CD1c-positive myeloid dendritic cell (primary cell): Measurements from ENCODE around the gene CCDC201.

Experiments used
- DNase-seq: peaks from one replicate; pipeline ENCODE4 v3.0.0-alpha.2; 2016; ENCODE audit errors: extremely low spot score

Gene CCDC201, protein sequence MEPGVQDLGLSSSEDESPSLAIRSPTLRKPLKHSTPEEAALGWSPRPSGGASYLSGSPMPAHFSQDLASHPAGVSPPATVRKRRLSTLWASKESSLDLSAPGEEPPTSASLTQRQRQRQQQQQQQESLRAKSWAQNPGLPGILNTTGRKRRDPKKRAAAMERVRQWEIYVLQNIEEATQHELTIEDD

DNA sequence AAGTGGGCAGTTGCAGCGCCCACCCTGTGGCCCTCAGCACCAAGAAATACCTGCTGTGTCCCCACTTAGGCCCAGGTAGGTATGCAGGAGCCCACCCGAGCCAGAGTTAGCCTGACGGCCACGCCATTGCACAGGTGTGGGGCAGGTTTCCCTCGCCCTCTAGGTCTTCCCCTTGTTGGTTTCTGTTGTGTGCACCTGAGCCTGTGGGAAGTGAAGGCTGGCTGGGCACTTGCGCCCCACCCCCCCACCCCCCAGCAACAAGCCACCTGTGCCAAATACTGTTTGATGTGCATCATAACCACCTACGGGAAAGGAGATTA is at the start of gene CCDC201:
TSS of gene CCDC201 (minus strand) at position 48 of the 320 bp plus-strand sequence. CDS start 75 bp downstream, outside the sequence.
- no peak for DNase-seq

DNA sequence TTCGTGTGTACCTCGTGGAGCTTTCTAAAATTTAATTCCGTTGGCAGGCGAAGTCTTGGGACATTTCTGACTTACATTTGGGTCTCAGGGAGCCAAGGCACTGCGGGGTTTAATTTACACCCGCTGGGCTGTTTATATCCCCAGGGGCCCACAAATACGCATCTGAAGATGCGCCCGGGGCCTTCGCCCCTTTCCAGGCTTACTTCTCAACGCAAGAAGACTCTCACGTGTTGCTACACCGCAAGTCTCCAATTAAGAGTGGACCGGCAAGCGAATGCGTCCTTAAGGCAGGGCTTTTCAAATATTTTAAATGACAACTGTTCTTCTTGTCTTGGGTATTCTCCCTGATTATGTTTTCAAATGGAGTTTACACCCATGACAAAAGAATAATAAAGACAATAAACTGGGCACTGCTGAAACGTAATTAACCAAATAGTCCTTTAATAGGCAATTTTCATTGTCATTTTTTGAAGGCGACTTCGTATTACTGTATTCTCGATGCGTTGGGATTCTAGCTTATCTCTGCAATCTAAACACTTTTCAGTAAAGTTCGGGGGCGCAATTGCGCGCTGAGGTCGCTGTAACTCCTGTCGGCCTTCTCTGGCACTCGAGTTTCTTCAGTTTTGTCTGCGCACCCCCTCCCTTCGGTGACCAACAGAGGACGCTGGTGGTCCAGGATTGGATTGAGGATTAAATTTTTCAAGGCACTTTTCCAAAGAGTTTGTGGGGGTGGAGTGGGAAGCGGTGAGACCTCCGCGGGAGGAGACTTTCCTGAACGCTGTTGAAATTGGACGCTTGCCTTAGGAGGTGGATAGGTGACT is 49.0 kb upstream of the CCDC201 start:
- DNase-seq, result no peak

DNA sequence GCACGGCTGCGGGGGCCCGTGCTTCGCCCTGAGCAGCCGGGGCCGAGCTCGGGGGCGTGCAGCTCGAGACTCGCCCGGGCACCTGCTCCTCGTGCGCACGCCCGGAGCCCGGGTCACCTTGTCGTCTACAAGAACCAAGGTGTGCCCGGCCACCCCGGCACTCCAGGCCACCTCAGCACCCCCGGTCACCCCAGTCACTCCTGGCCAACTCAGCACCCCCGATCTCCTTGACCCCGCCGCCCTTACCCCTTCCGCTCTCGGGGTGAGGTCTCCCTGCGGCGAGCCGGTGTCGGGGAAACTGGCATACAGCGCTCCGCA is 48.5 kb upstream of the CCDC201 start:
- no peak for DNase-seq

DNA sequence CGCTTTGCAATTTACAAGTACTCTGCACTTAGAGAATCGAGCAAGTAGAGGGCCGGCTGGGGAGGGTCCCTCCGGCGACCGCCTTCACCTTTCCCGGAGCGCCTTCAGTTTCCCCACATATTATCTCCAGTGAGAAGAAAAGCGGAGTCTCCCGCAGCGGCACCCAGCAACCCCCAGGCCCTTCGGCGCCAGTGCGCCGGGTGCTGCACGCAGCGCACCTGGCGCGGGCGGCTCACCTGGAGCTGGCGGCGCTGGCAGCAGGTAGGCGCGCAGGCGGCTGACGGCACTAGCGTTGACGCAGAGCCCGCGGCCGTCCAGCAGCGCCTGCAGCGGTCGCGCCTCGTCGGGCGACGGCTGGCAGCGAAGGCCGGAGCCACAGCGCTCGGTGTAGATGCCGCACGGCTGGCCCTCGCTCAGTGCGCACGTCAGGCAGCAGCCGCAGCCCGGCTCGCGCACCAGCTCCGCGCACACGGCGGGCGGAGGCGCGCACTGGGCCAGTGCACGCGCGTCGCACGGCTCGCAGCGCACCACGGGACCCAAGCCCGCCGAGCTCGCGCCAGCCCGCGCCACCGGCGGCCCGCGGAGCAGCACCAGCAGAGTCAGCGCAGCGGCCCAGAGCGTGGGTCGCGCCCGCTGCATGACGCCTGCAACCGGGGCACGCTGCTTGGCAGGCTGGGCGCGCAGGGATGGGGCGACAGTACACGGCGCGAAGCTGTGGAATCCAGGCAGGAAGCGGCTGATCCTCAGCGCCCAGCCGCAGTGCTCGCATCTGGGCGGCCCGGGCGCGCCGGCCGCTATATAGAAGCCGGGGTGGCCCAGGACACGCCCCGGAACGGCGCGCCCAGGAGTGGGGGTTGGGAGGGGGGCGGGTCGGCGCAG is 47.9 kb upstream of the CCDC201 start, which contains the start of gene IGFBP3:
TSS of gene IGFBP3 (minus strand) at position 771 of the 879 bp plus-strand sequence. CDS start at position 639, 132 bp downstream.
- peak; percentile 9 for DNase-seq

DNA sequence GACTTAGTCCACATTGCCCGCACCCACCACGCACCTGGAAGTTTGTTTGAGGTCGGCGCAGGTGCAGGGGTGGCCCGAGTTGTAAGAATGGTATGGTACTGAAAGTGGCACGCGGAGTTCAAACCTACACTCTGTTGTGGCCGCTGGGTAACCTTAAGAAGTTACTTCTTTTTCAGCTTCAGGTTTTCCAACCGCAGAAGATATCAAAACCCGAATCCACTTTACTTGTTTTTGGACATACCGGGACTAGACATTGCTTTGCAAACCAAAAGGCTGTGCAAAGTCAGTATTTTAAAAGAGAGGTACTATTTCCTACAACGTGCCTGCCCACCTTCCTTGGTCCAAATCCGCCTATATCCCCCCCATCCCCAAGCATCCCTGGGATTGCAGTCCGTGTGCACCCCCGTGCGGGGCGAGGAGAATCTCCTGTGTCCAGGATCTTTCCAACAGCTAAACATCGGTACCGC is 47.1 kb upstream of the CCDC201 start:
- no peak for DNase-seq

DNA sequence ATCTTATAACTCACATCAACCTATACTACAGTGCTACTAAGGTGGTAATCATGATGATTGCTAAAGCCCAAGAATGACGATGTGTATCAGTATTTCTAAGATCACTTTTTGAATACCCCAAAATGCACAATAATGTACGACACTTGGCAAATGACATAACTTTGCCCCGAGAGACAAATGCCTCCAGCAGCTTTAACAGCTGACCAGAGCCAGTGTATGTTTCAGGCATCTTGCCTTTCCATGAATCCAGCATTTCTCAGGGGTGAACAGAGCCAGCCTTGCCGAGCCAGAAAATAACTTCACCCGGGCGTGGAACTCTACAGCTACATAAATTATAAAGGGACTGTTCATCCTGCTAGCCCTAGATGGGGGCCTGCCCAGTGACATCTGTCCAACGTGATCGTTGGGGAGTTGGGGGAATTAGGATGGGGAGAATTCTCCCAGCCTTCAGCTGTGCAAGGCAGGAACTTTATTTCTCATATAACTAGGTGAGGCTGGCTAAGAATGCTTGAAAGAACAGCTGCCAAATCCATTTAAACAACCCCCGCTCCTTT is 46.4 kb upstream of the CCDC201 start:
- no peak for DNase-seq

DNA sequence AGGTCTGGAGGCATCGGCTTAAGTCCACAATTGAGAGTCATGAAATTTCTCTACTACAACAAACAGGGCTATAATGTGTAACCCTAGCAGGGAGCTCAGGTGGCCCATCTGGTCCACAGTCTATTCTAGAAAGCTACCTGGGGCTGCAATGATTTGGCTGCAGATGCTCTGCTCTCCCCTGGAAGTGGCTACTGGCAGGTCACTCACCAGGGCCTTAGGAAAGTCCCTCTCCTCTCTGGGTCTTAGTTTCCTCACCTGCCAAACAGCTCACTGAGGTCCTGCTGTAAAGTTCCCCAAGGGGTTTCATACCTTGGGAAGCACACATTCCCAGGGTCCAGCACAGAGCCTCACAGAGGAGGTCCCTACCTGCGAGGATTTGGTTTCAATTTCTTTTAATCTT is 45.7 kb upstream of the CCDC201 start:
- DNase-seq, result no peak

DNA sequence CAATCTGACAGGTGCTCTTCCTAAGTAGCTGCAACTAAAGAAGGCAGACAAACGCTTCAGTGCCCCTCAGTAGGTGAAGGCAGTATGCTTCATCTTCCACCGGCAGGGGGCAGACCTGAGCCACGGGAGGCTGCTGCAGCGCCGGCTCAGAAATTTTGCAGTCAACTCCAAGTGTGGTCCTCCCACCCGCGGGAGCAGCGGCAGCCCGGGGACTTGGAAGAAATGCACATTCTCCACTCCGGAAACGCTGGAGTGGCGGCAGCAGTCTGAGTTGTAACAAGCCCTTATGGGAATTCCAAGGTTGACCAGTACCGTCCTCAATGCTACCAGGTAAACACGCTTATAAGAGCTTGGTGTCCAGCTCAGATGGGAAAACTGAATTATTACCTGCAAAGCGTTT is 44.8 kb upstream of the CCDC201 start:
- peak; percentile 69 for DNase-seq

DNA sequence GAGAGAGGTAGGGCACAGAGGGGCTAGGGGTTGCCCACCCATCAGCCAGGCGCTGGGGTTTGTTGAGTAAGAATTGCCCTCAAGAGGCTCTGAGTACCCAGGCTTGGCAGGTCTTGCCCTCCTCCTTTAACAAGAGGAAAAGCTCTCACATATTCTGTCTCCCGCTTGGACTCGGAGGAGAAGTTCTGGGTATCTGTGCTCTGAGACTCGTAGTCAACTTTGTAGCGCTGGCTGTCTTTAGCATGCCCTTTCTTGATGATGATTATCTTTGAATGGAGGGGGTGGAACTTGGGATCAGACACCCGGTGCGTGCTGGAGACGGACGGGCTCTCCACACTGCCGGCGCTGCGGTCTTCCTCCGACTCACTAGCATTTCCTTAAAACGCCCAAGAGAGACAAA is 44.2 kb upstream of the CCDC201 start:
- DNase-seq, result no peak

DNA sequence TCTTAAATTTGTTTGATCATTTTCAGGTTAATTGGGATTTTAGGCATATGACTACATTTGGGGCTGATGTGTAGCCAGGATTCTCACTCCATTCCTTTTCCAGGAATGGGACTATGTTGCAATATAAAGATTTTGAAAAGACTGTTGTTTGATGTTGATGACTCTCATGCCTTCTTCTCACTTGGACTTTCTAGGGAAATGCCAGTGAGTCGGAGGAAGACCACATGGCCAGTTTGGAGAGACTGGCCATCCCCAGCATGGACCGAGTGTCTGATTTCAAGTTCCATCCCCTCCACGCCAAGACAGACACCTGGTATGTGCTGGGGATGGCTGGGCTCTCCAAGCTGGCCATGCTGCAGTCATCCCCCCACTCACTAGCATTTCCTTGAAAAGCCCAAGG is 42.7 kb upstream of the CCDC201 start:
- DNase-seq, result no peak

DNA sequence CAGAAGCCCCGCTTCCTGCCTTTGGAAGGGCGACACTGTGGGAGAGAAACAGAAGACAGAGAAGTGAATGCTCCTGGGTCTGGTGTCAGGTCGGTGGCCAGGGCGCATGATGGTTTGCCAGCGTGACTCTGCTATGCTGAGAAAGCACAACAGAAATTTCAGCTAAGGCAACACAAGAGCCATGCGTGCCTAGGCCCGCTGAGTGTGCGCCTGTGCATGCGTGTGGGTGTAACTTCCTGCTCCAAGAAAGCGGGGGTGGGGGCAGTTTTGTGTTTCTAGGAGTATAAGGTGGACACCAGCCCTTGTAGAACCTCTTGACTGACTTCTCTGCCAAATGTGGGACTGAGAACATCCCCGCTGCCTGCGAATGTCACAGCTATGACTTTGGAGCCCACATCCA is 42.0 kb upstream of the CCDC201 start:
- DNase-seq, result no peak

DNA sequence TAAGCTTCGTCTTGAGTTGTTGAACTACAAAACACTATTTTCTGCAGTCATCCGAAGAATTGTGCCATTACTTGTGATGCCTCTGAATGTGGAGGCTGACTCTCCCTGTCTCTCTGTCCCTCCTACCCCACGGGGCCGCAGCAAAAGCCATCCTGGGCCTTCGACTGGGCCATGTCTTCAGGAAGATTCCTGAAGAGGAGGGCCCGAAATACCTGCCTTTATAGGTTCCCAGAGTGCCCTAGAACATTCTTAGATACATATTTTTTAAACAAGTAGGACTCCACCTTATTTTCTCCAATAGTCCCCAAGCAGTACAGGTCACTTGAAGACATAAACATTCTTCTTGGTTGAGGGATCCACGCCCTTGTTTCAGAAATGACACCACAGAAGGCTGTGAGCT is 40.1 kb upstream of the CCDC201 start:
- DNase-seq, result no peak

DNA sequence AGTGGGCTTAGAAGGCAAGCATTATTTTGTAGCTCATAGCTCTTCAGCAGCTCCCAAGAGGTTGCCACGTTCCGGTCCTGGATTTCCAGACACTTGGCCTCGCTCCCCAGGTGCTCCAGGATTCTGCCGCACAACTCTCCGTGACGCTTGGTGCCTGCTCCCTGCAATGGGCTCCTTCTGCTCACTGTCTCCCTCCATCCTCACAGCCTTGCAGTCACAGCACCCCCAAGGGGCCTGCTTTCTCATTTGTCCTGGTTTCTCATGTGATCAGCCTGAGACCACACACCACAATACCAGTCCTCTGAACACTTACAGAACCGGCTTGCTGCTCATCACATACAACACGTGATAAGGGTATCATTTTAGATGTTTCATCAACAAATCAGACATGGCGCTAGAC is 38.4 kb upstream of the CCDC201 start:
- no peak for DNase-seq

DNA sequence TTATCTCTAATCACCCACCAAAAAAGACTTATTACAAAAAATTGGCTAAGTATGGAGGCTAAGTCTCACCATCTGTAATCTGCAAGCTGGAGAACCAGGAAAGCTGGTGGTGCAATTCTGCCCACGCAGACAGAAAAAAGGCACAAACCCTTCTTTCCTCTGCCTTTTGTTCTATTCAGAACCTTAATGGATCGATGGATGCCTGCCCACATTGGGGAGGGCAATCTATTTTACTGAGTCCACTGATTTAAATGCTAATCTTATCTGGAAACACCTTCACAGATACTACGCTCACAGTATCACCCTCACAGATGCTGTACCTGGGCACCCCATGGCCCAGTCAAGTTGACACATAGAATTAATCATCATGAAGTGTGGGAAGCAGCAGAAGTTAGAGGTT is 38.0 kb upstream of the CCDC201 start:
- no peak for DNase-seq

DNA sequence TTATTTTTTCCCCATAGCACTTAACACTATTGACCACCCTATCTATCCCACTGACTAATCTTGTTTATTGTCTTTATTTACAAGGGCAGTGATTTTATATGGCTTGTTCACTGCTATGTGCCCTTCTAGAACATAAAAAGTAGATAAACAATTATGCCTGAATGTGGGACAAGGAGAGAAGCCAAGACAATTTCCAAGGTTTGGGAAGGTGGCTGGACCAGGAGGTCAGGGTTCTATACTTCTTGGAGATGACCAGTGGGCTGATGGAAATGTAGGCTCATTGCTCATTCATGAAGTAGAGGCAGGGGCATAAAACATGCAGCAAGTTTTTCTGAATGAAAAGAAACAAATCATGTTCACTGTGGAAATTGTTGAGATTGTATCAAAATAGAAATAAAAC is 36.7 kb upstream of the CCDC201 start:
- DNase-seq, result no peak

DNA sequence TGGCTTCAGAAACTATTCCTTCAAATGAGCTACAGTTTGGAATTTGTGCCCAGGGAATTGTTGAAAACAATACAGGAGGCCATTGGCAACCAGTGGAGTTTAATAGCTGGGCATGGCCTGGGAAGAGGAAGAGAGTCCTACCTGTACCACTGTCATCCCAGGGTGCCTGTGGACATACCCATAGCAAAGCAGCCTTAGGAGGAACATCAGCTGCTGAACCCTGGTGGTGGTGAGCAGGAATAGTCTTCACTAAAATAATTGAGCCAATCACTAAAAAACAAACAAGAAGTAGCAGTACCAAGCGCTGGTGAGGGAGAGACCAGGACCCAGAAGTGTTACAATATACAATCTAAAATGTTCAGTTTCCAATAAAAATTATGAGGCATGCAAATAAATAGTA is 29.9 kb upstream of the CCDC201 start:
- no peak for DNase-seq

DNA sequence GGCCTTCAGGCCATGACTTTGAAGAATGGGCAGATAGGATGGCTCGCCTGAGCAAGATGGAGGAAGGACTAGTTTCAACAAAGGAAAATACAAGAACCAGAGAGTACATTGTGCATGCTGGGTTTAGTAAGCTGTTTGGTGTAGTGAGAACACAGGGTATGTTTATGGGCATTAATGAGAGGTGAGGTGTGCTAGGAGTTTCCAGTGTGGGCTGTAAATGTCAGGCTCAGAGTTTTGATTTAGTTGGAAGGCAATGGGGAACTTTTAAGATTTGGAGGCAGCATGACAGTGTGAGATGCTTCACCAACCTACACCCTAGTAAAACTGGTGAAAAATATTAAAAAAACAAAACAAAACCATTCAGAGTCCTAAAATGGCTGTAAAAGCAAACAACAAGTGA is 28.7 kb upstream of the CCDC201 start:
- no peak for DNase-seq

DNA sequence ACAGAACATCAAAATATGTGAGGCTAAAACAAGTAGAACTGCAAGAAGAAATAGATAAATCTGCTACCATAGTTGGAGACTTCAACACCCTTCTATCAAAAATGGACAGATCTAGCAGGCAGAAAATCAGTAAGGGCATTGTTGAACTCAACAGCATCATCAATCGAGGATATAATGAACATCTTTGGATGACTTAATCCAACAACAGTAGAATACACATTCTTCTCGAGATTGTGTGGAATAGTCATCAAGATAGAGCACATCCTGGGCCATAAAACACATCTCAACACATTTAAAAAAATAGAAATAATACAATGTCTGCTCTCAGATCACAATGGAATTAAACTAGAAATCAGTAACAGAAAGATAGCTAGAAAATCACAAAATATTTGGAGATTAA is 25.3 kb upstream of the CCDC201 start:
- no peak for DNase-seq

DNA sequence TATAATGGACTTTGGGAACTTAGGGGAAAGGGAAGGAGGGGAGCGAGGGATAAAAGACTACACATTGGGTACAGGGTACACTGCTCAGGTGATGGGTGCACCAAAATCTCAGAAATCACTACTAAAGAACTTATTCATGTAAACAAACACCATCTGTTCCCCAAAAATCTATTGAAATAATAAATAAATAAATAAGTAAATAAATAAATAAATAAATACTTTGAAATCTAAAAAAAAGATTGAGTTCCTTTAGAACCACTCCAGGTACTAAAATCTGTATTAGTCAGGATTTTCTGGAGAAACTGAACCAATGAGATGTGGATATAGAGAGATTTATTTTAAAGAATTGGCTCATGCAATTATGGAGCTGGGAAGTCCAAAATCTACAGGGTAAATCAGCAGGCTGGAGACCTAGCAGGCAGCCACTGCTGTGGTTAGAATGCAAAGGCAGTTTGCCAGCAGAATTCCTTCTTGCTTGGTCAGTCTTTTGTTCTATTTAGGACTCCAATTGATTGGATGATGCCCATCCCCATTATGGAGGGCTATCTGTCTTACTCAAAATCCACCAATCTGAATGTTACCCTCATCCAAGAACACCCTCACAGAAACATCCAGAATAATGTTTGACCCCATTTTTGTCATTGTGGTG is 24.3 kb upstream of the CCDC201 start:
- DNase-seq, result no peak

DNA sequence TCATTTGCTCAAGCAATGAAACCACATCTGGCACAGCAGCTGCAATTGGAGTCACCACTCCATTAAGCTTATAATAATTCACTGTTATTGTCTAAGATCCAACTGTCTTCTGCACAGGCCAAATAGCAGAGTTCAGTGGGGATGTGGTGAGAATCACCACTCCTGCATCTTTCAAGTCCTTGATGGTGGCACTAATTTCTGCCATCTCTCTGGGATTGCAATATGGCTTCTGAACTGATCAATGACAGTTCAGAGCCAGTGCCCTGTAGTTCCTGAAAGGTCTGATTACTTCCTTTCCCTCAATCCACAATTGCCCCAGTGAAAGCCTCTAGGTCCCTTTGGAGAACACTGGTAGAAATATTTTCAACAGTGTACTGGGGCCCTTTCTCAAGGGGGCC is 21.8 kb upstream of the CCDC201 start:
- no peak for DNase-seq

DNA sequence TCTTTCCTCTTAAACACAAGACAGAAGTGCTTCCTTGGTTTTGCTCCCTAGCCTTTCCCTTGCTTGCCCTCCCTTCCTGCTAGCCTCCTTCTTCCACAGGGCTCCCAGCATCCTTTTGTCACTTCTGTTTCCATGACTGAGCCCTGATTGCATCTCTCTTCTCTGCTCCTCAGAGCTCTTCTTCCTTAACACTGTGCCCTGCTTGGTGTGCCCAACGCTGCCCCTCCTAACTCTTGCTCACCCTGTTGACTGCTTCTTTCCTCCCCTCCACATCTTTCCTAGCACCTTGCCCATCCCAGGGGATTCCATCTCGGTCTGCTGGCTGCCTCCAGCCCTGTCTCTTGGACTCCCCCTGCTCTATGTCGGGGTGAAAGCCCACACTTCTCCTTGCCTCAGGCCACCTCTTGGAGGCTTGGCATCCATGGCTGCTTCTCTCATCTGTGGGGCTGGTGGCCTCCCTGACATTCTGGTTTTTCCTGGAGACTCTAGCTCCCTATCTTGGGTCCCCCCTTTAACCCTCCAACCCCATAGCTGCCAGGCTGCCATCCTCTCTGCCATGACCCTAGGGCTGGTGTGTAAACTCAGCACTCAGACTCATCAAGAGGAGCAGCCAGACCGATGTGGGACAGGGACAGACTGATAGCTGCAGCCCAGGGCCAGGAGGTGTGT is 21.2 kb upstream of the CCDC201 start:
- DNase-seq, result no peak
